Activated naive CD4-positive, alpha-beta T cell treated with anti-CD3 and anti-CD28 coated beads, Interleukin-2, amount 50 U/mL, for 24 hours (primary cell): Measurements from ENCODE around the gene DYNC2I2.
"Not testable (repeated sequence)": the region's sequence is repeated elsewhere in the genome, so short reads cannot be mapped to it uniquely, and the experiment has no call there.

Source experiments
- H3K27ac Mint-ChIP-seq: one replicate; pipeline ENCODE4 v1.8.0; 2021; ENCODE audit warnings: mild to moderate bottlenecking, mixed read lengths
- H3K27me3 Mint-ChIP-seq: one replicate; pipeline ENCODE4 v1.8.0; 2021; ENCODE audit warnings: mixed read lengths
- H3K36me3 Mint-ChIP-seq: one replicate; pipeline ENCODE4 v1.8.0; 2021; ENCODE audit warnings: mixed read lengths
- H3K4me1 Mint-ChIP-seq: one replicate; pipeline ENCODE4 v1.8.0; 2021; ENCODE audit warnings: mixed read lengths
- H3K4me3 Mint-ChIP-seq: one replicate; pipeline ENCODE4 v1.8.0; 2021; ENCODE audit warnings: mild to moderate bottlenecking, mixed read lengths
- H3K9me3 Mint-ChIP-seq: one replicate; pipeline ENCODE4 v1.8.0; 2021; ENCODE audit warnings: mixed read lengths

DYNC2I2 gene

DNA sequence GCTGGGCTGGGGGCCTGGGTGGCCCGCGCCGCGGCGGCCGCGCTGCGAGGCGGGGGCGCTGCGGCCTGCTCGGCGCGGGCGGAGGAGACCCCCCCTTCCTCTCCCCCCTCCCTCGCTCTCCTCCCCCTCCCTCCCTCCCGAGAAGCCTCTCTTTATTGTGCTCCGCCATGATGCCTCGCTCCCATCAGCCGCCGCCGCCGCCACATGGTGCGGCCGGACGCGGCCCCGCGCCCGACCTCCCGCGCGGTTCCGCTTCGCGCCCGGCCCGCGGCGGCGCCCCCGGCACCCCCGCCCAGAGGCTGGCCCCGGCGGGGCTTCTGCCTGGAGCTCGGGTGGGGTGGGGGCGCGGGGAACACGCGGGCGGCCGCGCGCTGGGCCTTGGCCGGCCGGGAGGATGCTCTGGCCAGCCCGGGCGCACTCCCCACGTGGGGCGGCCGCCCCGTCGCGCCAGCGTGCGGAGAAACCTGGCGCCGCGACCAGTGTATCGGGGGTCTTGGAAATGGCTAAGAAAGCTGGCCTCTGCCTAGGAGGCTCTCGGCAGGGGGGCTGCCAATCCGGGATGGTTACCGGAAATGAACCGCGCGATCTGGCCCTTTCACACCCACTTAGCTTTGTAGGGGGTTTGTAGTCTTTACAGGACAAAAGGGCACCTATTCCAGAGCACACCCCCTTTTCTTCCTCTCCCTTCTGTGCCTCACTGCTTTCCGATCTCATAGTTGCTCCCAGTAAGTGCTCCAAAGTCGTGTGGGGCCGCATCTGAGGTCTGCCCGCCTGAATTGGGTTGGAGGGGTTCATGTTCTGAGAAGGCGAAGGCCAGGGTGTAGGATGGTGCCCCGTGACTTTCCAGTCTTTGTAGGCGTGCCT is 33.4 kb upstream of the DYNC2I2 start:
- H3K4me3 Mint-ChIP-seq, result peak overlapping the region; percentile 98
- H3K27me3 Mint-ChIP-seq, result no peaks in the 10 kb centered on the region
- peaks cover 22% of the 10 kb centered on the region for H3K36me3 Mint-ChIP-seq
- H3K4me1 Mint-ChIP-seq, result peaks cover 54% of the 10 kb centered on the region
- H3K9me3 Mint-ChIP-seq, result no peaks in the 10 kb centered on the region
- peak overlapping the region; percentile 100 for H3K27ac Mint-ChIP-seq

DNA sequence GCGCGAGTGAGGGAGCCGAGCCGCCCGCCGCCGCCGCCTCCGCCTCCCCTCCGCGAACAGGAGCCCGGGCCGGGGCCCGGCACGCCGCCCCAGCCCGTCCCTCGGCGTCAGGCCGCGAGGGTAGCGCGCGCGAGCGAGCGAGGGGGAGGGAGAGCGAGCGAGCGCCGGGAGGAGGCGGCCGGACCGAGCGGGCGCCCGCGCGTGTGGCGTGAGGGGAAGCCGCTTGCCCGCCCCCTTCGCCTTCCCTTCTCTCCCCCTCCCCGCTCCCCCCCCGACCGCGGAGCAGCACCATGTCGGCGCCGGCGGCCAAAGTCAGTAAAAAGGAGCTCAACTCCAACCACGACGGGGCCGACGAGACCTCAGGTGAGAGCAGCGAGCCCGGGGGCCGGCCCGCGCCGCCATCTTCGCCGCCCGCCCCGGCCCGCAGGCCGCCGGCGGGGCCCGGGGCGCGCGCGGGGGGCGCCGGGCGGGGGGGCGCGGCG is 32.7 kb upstream of the DYNC2I2 start:
- Mint-ChIP-seq H3K4me3 (peak overlapping the region; percentile 33), H3K27ac (peak overlapping the region; percentile 68), H3K9me3 (no peaks in the 10 kb centered on the region), H3K36me3 (peaks cover 22% of the 10 kb centered on the region), H3K27me3 (no peaks in the 10 kb centered on the region), H3K4me1 (peaks cover 61% of the 10 kb centered on the region)

DNA sequence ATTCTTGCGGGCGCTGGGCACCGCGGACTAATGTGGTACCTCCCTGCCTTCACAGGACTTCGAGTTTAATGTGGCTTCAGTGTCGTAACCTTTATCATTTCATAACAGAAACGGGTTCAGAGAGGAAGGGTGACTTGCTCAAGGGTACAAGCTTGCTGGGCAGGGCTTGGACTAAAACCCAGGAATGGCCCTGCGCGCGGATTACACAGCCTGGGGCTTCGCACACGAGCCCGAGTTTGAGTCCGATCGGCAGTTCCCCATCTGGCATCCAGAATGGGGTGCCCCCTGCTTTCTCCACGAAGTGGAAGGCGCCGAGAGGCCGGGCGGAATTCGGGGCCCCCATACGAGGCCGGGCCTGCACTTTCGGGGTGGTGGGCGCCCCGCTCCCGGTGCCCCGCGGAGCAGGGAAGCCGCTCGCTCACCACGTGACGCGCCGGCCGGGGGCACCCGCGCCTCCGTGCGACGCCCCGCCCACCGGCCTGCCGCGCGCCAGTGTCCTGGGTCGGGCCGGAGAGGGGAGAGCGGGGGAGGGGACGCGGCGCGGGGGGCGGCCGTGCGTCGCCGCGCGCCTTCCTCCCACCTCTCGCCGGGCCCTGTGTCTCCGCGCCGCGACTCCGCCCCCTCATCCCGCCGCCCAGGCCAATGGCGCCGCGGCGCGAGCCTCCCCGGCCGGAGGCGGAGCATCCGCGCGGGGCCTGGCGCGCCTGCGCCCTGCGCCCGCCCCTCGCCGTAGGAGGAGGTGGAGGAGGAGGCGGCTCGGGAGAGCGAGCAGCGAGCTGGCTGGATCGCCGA is 32.0 kb upstream of the DYNC2I2 start, which contains the start of gene SET:
Gene SET, plus strand, starts transcription at position 722 of the 792 bp plus-strand sequence. CDS start 361 bp downstream, outside the sequence.
- peak within 1 kb of the TSS; percentile 96 for H3K27ac Mint-ChIP-seq
- H3K4me3 Mint-ChIP-seq, result peak within 1 kb of the TSS; percentile 90
- no peaks in the 10 kb centered on the region for H3K27me3 Mint-ChIP-seq
- H3K4me1 Mint-ChIP-seq, result peaks cover 62% of the 10 kb centered on the region
- peaks cover 20% of the 10 kb centered on the region for H3K36me3 Mint-ChIP-seq
- H3K9me3 Mint-ChIP-seq, result no peaks in the 10 kb centered on the region

DNA sequence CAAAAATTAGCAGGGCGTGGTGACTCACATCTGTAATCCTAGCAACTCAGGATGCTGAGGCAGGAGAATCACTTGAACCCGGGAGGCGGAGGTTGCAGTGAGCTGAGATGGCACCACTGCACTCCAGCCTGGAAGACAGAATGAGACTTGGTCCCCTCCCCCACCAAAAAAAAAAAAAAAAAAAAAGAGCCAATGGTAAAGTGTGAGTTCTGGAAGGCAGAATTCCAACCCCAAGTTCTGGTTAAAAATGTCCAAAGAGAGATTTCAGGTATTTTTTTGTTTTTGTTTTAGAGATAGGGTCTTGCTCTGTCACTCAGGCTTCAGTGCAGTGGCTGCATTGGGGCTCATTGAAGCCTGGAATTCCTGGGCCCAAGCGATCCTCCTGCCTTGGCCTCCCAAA is 30.8 kb upstream of the DYNC2I2 start:
- Mint-ChIP-seq H3K27ac (peak overlapping the region; percentile 46), H3K4me3 (peak overlapping the region; percentile 26), H3K27me3 (no peaks in the 10 kb centered on the region), H3K9me3 (no peaks in the 10 kb centered on the region), H3K4me1 (peaks cover 59% of the 10 kb centered on the region), H3K36me3 (peaks cover 14% of the 10 kb centered on the region)

DNA sequence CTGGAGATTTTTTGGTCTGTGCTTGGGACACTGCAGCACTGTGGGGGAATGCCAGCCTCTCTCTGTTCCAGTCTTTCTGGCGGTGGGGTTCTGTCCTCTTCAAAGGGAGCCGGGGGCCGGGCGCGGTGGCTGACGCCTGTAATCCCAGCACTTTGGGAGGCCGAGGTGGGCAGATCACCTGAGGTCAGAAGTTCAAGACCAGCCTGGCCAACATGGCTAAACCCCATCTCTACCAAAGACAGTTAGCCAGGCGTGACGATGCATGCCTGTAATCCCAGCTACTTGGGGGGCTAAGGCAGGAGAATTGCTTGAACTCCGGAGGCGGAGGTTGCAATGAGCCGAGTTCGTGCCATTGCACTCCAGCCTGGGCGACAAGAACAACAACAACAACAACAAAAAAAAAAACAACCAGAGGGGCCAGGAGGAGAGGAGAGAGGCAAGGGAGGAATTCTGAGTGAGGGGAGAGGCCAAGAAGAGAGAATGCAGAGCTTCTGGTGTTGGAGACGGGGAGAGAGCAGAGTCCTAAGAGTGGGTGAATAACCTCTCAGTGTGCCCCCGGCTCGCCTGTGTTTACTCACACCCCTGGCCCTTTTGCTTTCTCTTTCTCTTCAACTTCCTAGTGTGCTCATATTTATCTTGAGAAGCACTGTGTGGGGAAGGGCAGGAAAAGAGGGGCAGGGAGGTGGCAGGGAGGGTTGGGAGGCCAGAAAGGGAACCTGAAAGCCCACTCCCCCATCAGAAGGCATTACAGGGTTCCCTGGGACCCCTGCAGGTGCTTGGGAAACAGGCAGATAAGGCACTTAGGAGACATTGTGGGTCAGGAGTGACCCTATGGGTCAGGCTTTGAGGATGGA is 29.2 kb upstream of the DYNC2I2 start:
- peak overlapping the region; percentile 98 for H3K4me3 Mint-ChIP-seq
- peaks cover 5% of the 10 kb centered on the region for H3K36me3 Mint-ChIP-seq
- peaks cover 50% of the 10 kb centered on the region for H3K4me1 Mint-ChIP-seq
- no peaks in the 10 kb centered on the region for H3K27me3 Mint-ChIP-seq
- H3K9me3 Mint-ChIP-seq, result no peaks in the 10 kb centered on the region
- peak overlapping the region; percentile 97 for H3K27ac Mint-ChIP-seq

GRCh38 chr9:128684325-128685199 is 27.9 kb upstream of the DYNC2I2 start:
- peaks cover 50% of the 10 kb centered on the region for H3K4me1 Mint-ChIP-seq
- no peaks in the 10 kb centered on the region for H3K27me3 Mint-ChIP-seq
- H3K27ac Mint-ChIP-seq, result peak overlapping the region; percentile 98
- H3K36me3 Mint-ChIP-seq, result no peaks in the 10 kb centered on the region
- H3K4me3 Mint-ChIP-seq, result peak overlapping the region; percentile 98
- no peaks in the 10 kb centered on the region for H3K9me3 Mint-ChIP-seq

- H3K36me3 Mint-ChIP-seq, result no peaks in the 10 kb centered on the region
- H3K27ac Mint-ChIP-seq, result peak overlapping the region; percentile 98
- no peaks in the 10 kb centered on the region for H3K9me3 Mint-ChIP-seq
- peaks cover 50% of the 10 kb centered on the region for H3K4me1 Mint-ChIP-seq
- H3K27me3 Mint-ChIP-seq, result no peaks in the 10 kb centered on the region
- peak overlapping the region; percentile 98 for H3K4me3 Mint-ChIP-seq
These were observed 27.3 kb upstream of the DYNC2I2 start for GRCh38 chr9:128684065-128684324.

- Mint-ChIP-seq H3K27ac (peak overlapping the region; percentile 91), H3K36me3 (no peaks in the 10 kb centered on the region), H3K4me3 (peak overlapping the region; percentile 98), H3K4me1 (peaks cover 49% of the 10 kb centered on the region), H3K9me3 (no peaks in the 10 kb centered on the region), H3K27me3 (no peaks in the 10 kb centered on the region)
These were observed 26.9 kb upstream of the DYNC2I2 start for GRCh38 chr9:128683340-128684064.

DNA sequence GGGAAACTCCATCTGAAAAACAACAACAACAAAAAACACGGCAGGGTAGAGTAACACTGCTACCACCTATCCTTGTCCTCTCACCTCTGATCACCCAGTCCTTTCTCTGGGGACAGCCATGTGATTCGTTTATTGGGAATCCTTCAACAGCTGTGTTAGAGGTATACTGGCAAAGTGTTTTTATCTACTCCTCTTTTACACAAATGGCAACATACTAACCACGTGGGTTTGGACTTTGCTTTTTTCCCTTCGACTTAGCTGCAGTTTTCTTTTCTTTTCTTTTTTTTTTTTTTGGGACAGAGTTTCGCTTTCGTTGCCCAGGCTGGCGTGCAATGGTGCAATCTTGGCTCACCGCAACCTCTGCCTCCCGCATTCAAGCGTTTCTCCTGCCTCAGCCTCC is 21.1 kb upstream of the DYNC2I2 start:
- Mint-ChIP-seq H3K36me3 (no peaks in the 10 kb centered on the region), H3K9me3 (no peaks in the 10 kb centered on the region), H3K27me3 (no peaks in the 10 kb centered on the region), H3K27ac (no peak overlapping the region), H3K4me1 (peaks cover 4% of the 10 kb centered on the region), H3K4me3 (no peak overlapping the region)

DNA sequence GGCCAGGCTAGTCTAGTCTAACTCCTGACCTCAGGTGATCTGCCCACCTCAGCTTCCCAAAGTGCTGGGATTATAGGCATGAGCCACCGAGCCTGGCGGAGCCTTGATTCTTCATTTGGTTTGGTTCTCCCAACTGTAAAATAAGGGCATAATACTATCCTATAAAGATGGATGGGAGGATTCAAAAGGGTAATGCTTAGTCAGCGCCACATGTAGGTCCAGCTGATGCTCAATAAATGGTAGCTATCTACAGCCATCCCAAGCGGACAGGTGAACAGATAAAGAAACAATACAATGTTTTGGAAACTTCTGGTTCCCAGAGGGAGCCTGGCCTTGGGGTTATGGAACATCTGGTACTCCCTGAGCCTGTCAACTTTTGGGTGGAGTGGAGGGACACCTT is 18.7 kb upstream of the DYNC2I2 start:
- no peak overlapping the region for H3K4me3 Mint-ChIP-seq
- no peaks in the 10 kb centered on the region for H3K36me3 Mint-ChIP-seq
- H3K9me3 Mint-ChIP-seq, result no peaks in the 10 kb centered on the region
- H3K27ac Mint-ChIP-seq, result no peak overlapping the region
- no peaks in the 10 kb centered on the region for H3K4me1 Mint-ChIP-seq
- no peaks in the 10 kb centered on the region for H3K27me3 Mint-ChIP-seq

GRCh38 chr9:128669786-128670185 is 13.1 kb upstream of the DYNC2I2 start:
- no peaks in the 10 kb centered on the region for H3K4me1 Mint-ChIP-seq
- no peak overlapping the region for H3K4me3 Mint-ChIP-seq
- no peaks in the 10 kb centered on the region for H3K9me3 Mint-ChIP-seq
- no peaks in the 10 kb centered on the region for H3K27me3 Mint-ChIP-seq
- H3K27ac Mint-ChIP-seq, result no peak overlapping the region
- no peaks in the 10 kb centered on the region for H3K36me3 Mint-ChIP-seq

DNA sequence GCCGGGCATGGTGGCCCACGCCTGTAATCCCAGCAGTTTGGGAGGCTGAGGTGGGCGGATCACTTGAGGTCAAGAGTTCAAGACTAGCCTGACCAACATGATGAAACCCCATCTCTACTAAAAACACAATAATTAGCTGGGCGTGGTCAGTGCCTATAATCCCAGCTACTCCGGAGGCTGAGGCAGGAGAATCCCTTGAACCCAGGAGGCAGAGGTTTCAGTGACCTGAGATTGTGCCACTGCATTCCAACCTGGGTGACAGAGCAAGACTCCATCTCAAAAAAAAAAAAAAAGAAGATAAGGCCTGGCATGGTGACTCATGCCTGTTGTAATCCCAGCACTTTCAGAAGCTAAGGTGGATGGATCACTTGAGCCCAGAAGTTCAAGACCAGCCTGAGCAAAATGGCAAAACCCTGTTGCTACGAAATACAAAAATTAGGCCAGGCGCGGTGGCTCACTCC is 9.9 kb upstream of the DYNC2I2 start:
- not testable (repeated sequence) for H3K36me3 Mint-ChIP-seq, H3K9me3 Mint-ChIP-seq, H3K4me3 Mint-ChIP-seq, H3K27me3 Mint-ChIP-seq, H3K27ac Mint-ChIP-seq, H3K4me1 Mint-ChIP-seq

GRCh38 chr9:128657796-128658195 is 1.1 kb upstream of the DYNC2I2 start:
- Mint-ChIP-seq H3K4me3 (no peak overlapping the region), H3K36me3 (no peaks in the 10 kb centered on the region), H3K27me3 (no peaks in the 10 kb centered on the region), H3K27ac (peak overlapping the region; percentile 100), H3K9me3 (no peaks in the 10 kb centered on the region), H3K4me1 (peaks cover 8% of the 10 kb centered on the region)

DNA sequence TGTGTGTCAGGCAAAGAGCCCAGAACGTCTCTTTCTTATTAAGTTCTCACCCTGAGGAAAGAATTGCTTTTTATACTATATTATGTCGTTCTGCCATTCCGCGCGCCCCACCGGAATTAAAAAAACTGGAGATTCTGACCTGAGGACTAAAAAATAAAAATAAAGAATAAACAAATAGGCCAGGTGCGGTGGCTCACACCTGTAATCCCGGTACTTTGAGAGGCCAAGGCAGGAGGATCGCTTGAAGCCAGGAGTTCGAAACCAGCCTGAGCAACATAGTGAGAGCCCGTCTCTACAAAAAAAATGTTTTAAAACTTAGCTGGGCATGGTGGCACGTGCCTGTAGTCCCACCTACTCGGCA is 677 bp upstream of the DYNC2I2 start:
- H3K36me3 Mint-ChIP-seq, result no peaks in the 10 kb centered on the region
- peaks cover 8% of the 10 kb centered on the region for H3K4me1 Mint-ChIP-seq
- H3K9me3 Mint-ChIP-seq, result no peaks in the 10 kb centered on the region
- H3K27ac Mint-ChIP-seq, result peak overlapping the region; percentile 100
- no peaks in the 10 kb centered on the region for H3K27me3 Mint-ChIP-seq
- H3K4me3 Mint-ChIP-seq, result peak overlapping the region; percentile 91
